HG03460 (cell line): ENCODE data around the gene SPARCL1.
"Not testable (repeated sequence)": the region's sequence is repeated elsewhere in the genome, so short reads cannot be mapped to it uniquely, and the experiment has no call there.

Experiments used
- ATAC-seq: cut with Tn5 transposase; IDR thresholded peaks from one replicate; pipeline ENCODE4 v1.9.1; 2021; ENCODE audit not compliant: unreplicated experiment

SPARCL1 gene, protein sequence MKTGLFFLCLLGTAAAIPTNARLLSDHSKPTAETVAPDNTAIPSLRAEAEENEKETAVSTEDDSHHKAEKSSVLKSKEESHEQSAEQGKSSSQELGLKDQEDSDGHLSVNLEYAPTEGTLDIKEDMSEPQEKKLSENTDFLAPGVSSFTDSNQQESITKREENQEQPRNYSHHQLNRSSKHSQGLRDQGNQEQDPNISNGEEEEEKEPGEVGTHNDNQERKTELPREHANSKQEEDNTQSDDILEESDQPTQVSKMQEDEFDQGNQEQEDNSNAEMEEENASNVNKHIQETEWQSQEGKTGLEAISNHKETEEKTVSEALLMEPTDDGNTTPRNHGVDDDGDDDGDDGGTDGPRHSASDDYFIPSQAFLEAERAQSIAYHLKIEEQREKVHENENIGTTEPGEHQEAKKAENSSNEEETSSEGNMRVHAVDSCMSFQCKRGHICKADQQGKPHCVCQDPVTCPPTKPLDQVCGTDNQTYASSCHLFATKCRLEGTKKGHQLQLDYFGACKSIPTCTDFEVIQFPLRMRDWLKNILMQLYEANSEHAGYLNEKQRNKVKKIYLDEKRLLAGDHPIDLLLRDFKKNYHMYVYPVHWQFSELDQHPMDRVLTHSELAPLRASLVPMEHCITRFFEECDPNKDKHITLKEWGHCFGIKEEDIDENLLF

DNA sequence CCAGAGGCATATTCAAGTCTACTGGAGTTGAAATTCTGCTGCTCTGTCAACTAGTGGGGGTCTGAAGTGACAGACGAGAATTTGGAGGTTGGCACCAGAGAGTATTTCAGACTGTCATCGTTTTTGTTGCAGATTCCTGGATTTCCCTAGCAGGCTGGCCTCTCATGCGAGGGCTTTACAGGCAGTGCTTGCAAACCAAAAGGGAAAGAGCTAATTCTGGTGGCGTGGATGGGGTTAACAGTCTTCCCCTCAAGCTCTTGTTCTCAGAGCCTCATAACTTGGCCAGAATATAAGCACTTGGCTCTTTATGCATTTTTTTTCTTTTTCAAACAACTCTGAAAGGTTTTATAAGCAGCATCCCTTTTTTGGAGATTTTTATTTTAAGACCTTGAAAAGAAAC, at the start of gene SPARCL1:
Gene SPARCL1, minus strand, starts transcription at position 190 of the 400 bp plus-strand sequence. CDS start 29,802 bp downstream, outside the sequence.
- ATAC-seq, result no peak

DNA sequence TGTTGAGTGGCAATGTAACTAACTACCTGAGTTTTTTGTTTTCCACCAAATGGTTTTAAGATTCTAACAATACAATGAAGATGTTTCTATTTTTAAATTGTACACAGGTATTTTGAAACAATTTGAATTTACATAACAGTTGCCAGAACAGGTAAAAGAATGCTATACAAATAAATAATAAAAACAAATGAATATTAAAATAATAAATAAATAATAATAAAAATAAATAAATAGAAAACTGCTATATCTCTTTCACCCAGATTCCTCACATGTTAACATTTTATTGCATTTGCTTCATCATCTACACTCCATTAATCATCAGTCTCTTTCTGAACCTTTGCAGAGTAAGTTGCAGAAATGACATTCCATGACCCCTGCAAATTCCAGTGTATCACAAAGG, 46.8 kb upstream of the SPARCL1 start:
- ATAC-seq, result no peak

DNA sequence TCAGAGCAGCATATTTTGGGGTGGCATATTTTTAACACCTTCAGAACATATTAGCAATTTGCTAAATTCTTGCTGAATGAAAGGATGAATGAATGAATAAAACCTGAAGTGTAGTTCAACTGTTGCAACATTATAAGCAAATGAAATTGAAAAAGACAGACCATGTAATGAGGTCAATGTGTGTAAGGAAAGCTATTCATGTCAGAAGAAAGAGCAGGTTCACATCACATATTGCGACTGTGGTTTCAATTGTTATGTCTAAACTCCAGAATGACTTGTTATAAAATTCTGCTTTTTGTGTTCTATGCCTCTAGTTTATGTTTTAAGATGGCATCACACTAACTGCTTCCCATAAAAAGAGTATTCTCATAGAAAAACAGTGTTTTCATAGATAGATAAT, 46.2 kb upstream of the SPARCL1 start:
- ATAC-seq, result no peak

DNA sequence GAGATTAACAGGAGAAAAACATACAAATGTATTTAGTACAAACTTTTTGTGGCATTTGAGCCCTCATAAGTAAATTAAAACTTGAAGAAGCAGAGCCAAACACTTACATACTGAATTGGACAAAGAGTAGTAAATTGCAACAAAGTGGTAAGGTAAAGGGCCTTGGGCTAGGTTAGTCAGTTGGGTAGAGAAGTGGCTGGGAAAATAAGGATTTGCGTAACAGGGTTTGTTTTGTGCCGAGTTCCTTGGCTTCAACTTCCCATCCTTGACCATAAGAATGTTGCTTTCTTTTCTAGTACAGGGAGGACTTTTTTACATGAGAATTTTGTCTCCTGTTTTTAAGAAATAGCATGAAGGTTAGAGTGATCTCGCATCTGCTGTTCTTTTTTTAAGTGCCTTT, 45.8 kb upstream of the SPARCL1 start:
- no peak for ATAC-seq

DNA sequence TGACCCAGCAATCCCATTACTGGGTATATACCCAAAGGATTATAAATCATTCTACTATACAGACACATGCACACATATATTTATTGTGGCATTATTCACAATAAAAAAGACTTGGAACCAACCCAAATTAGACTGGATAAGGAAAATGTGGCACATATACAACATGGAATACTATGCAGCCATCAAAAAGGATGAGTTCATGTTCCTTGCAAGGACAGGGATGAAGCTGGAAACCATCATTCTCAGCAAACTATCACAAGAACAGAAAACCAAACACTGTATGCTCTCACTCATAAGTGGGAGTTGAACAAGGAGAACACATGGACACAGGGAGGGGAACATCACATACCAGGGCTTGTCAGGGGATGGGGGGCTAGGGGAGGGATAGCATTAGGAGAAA, 45.2 kb upstream of the SPARCL1 start:
- ATAC-seq, result not testable (repeated sequence)

DNA sequence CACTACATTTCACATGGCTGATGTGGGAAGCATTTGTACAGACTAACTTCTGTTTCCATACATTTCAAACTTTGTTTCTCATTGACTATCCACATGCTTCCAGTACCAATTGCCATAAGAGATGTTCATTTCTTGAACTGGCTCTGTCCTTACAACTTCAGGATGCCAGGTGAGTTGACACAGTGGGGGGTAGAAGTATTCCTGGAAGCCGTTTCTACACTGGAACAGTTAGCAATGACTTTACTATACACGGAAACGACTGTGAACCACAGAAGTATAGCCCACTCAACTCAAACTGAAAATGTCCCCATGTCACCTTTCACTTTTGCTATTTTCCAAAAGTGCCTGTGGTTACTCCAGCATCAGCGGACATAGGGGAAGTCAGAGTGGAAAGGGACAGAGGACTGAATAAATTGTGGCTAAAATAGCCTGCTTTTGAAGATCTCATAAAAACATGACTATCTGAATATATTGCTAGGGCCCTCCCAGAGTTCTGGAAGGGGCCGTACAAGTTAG, 41.2 kb upstream of the SPARCL1 start:
- ATAC-seq, result no peak

DNA sequence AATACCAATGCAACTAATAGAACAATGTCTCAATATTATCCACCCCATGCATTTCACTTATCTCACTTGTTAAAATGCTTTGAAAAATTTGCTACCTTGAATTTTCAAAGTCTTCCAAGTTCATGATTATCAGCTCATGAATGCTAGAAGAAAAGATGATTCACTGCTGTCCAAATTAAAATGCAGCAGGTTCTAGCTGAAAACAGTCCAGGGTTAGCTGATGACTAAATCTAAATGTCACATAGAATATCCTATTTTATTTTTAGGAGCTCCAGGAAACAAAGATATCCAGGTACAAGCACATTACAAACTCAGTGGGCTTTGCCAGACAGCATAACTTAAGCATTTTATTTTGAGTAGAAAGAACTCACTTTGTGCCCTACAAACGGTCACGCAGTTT, 38.0 kb upstream of the SPARCL1 start:
- no peak for ATAC-seq

DNA sequence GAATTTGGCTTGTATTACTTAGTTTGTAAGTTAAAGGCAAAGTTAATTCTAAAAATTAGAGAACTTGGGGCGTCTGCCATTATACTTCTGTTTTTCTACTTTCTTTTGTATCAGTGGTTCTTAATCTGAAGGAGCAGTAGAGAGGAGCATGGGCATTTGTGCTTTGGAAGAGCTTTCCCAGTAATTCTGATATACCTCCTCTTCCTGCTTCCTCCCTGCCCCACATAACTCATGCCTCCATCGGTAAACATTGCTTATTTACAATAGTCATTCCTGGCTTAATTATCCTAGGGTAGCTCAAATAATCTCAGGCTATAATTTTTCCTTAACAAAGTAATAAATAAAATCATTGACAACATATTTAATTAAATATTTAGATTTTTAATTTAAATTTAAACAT, 37.1 kb upstream of the SPARCL1 start:
- no peak for ATAC-seq

DNA sequence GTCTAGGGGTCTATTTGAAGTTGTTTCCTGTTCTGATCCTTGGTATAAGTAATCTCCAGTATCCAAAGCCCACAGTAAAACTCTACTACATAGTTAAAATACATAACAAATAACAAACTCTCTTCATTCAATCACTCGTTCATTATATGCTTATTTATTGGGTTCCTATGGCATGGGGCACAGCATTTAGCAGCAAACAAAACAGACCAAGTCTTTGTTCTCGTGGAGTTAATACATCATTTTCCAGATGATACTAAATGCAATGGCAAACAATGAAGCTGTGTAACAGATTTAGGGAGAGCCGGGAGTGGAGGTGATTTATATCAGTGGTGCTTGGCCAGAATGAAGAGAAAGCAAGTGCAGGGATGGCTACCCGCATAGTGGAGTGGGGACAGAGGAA, 36.6 kb upstream of the SPARCL1 start:
- ATAC-seq, result no peak

DNA sequence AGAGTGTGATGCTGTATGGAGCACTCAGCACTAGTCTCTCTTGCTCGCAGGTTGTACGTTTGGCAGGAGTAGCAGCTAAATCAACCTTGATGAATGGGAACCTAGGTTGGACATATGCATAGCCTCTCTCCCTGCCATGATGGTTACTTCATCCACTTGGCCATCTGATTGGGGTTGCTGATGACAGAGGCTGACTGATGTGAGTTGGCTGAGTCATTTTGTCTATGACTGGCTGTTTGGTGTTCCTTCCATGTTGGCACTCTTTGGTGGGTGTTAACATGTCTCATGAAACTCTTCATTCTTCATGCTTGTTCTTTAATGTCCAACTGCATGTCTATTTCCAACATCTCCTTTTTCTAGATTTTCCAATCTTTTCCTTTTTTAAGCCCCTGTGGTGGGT, 31.6 kb upstream of the SPARCL1 start:
- no peak for ATAC-seq

DNA sequence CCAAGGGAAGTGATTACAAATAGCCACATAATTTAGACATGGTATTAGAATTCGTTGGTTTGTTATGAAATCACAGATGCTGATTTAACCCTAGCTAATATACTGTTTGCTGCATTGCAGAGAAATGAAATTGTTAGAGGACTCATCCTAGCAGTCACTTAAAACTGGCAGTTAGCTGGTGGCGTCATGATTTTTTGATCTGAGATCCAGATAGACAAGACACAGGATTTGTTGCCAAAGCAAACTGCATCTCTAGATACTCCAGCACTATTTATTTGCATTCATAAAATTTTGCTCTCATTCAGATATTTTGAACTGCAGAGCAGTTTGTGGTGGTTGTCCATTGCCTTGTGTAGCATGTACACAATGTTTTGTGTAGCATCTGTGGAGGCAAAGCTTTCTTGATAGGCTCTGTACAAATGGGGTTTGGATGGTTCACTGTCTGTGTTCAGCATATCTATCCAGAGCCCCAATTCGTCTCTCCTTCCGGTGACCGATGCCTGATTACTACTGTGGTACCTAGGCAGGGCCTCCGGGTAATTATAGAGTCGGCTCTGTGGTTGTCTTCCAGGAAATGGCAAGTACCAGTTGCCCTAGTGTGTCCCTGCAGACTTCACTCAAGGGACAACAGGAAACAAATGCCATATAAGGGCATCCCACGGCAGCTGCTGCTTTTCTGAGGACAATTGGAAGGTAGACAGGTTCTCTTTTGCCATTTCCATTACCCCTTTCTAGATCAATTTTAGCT, 30.1 kb upstream of the SPARCL1 start:
- peak; percentile 99 for ATAC-seq

DNA sequence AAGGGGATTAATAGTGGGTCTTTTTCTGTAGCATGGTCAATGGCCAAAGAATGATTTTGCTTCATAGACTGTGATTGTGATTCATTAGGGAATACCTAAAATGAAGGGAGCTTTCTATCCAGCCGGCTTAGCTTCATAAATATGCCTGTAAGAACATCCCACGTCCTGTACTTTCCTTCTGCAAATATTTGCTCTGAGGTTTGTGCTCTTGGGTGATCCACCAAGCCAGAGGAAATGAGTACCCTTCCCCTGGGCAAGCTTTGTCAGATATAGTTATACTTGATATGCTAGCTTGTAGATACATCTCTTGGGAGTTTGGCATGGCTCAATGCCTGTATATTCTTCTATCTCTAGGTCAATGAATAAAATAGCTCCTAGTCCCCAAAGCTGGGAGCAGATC, 28.2 kb upstream of the SPARCL1 start:
- ATAC-seq, result no peak

DNA sequence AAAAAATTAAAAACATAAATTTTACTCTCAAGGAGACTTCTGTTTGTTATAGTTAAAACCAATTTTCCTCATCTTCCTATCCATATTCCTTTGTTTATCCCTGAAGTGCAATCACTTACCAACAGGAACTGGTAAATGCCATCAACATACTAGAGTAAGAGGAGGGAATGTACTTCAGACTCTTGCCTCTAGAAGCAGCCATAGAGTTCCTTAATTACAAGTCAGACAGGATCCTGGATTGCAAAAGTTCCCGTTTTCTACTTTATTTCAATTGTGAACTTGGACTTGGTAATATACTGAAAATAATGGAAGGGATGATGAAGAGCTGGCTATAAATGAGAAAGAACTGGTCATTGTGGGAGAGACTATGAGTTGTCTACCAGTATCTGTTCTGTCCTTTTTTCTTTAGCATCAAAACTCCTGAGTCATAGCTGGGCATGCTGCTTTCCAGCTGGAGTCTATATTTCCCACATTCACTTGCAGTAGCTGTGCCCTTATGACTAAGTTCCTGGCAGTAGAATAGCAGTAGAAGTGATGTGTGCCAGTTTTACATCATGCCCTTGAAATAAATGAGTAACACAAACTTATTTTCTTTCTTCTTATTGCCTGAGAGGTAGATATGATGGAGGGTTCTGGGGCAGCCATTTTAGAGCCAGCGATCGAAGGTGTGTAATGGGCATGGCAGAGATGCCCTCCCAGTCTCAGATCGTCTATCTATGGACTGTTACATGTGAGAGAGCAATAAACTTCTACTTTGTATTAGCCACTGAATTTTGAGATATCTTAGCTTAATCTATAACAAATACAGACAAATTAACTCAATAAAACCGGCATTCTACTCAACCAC, 26.8 kb upstream of the SPARCL1 start:
- ATAC-seq, result no peak

DNA sequence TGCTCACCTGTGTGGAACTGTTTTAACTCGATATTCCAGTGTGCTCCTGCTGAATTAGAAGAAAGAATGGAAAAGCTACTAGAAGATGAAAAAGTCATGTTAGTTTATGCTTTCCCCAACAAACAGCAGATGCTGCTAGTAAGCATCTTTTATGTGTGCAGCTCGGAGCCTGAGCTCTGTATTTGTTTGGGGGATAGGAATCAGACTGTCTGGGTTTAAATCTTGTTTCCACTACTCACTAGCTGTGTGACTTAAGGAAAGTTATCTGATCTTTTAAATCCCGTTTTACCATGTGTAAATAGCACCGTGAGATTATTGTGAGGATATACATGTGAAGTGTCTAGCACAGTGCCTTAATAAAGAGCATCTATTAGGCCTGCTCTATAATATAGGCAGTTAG, 24.0 kb upstream of the SPARCL1 start:
- ATAC-seq, result no peak

DNA sequence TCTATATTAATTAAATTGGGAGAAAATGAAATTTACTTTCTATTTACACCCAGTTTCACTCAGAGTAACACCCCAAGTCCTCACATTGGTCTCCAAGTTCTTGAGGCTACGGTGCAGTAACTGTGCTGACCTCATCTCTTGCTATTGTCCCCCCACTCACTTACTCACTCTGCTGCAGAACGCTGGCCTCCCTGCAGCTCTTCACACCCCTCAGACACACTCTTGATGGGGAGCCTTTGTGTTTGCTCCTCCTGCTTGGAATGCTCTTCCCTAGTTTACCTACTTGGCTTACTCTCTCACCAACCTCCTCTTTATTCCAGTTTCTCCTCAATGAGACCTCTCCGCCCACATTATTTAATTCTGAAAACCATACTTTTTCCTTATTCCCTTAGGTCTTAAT, 22.2 kb upstream of the SPARCL1 start:
- no peak for ATAC-seq

DNA sequence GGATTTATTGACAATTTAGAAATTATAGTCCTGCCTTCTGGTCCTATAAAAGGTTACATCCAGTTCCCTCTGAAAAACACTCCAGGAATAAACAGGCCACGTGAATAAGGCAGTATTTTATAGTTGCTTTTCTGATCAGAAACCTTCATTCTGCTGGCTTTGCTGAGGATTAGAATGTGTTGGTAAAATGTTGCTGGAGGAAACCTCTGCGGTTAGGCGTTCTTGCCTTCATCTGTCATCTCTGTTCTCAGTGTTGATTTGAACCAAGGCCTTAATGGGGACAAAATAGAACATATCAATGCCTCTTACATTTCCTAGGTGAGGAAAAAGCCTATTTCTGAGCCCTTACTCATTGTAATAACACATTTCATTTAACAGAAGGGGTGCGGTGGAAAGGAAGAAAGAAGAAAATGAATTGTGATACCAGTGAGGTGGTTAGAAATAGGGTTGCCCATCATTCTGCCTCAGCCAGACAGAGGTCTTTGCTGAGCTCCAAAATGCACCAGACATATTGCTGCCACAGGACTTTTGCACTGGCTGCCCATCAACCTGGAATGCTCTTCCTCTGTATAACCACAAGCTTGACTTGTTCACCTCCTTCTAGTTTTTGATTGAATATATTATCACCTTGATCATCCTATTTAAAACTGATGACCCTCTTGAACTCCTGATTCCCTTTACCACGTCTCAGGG, 18.0 kb upstream of the SPARCL1 start:
- ATAC-seq, result no peak

DNA sequence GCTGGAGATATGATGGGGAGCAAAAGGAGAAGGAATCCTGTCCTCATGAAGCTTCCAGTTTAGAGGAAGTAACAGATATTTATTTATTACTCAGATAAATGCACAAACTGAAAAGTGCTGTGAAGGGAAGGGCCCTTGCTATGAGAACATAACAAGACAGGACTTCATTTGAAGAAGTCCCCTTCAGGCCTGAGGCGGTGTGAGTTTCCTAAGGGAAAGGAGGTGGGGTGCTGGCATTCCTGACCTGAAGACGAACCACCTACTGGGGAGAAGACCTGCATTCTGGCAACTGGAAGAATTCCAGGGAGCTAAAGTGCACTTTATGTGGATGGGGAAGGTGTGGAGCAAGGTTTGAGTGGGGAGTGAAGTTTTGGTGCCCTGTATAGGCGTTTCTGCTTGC, 15.9 kb upstream of the SPARCL1 start:
- no peak for ATAC-seq

DNA sequence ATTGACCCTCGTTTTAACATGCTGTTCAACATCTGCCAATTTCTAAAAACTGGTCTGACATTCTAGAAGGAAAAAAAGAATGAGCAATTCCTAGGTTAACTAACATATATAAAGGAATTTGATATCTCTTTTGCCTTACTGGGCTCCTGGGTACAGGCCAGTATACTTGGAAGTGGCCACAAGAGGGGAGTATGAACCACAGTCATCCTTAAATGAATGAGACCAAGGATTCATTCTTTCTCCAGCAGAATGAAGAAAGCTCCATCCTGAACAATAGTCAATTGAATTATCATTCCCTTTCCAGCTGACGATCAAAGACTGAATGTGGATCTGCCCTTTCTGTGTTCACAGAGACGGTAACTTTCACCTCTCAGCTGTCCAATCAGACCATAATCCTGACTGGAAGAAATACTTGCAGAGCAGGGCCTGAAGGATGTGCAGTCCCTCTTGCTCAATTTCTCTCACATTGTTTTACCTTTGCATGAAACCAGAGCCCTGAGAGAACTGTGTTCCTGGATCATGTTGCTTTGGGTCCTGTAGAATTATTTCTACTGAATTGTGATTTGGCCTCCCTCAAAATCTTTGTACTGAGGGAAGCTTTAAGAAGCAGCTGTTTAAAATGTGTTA, 14.8 kb upstream of the SPARCL1 start:
- no peak for ATAC-seq

DNA sequence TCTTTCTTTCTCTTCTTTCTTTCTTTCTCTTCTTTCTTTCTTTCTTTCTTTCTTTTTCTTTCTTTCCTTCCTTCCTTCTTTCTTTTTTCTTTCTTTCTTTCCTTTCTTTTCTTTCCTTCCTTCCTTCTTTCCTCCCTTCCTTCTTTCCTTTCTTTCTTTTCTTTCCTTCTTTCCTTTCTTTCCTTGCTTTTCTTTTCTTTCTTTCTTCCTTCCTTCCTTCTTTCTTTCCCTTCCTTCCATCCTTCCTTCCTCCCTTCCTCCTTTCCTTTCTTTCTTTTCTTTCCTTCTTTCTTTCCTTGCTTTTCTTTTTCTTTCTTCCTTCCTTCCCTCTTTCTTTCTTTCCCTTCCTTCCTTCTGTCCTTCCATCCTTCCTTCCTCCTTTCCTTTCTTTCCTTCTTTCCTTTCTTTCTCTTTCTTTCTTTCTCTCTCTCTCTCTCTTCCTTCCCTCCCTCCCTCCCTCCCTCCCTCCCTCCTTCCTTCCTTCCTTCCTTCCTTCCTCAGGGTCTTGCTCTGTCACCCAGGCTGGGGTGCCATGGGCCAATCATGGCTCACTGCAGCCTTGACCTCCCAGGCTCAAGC, 13.6 kb upstream of the SPARCL1 start:
- no peak for ATAC-seq
